ENCODE results near the gene SBF1.

GRCh38 chr22:50485221-50486131, 10.6 kb upstream of the SBF1 start:
- TF ChIP-seq CTCF (IDR thresholded peaks at IDR 0.05): no peak
- TF ChIP-seq POLR2AphosphoS5 (IDR thresholded peaks at IDR 0.05): no peak
- no peak for TF ChIP-seq POLR2A (IDR thresholded peaks at IDR 0.05)
- no peak for TF ChIP-seq EP300 (IDR thresholded peaks at IDR 0.05)

Measured in sigmoid colon (tissue), 4 donors.